ENCODE results near the gene RNF130. TPM values are rescaled to one million over a fixed set of nuclear protein-coding genes. Genes with fewer than 3 reads are reported as not detected.

RNF130 gene
- total RNA-seq, 1 donor from 2014 or later = 183 TPM

- Mint-ChIP-seq H3K9me3 (no peaks in the 10 kb centered on the region), H3K36me3 (peaks cover 49% of the 10 kb centered on the region), H3K27ac (no peak overlapping the region)
Observed at GRCh38 chr5:180012316-180012715, 59.2 kb downstream of the RNF130 start.

GRCh38 chr5:180010636-180011035 lies 60.9 kb downstream of the RNF130 start:
- peaks cover 40% of the 10 kb centered on the region for H3F3A ChIP-seq (ENCODE audit: low read depth)
- Mint-ChIP-seq H3K27me3 (ENCODE audit: insufficient read depth, low read depth) (peaks cover 2% of the 10 kb centered on the region), H3K27ac (no peak overlapping the region), H3K9me3 (no peaks in the 10 kb centered on the region), H3K4me3 (no peak overlapping the region), H3K4me1 (peaks cover 10% of the 10 kb centered on the region), H3K36me3 (peaks cover 34% of the 10 kb centered on the region)
- no peak overlapping the region for H3K27ac ChIP-seq
- peaks cover 92% of the 10 kb centered on the region for H3K79me2 ChIP-seq (ENCODE audit: low read depth)
- TF ChIP-seq EZH2phosphoT487 (IDR thresholded peaks at IDR 0.05) = no peak
- no peak for TF ChIP-seq EZH2 (IDR thresholded peaks at IDR 0.05)
- no peak for TF ChIP-seq CTCF (IDR thresholded peaks at IDR 0.05)
- H3K9me3 ChIP-seq (ENCODE audit: low read depth) = no peaks in the 10 kb centered on the region
- no peak overlapping the region for H3K4me2 ChIP-seq
- H3K4me3 ChIP-seq = no peak overlapping the region
- H3K27me3 ChIP-seq = no peaks in the 10 kb centered on the region
- no peak overlapping the region for H3K9ac ChIP-seq
- no peak overlapping the region for H2AFZ ChIP-seq (replicated peaks)
- peaks cover 81% of the 10 kb centered on the region for H4K20me1 ChIP-seq (ENCODE audit: low read depth)
- no peak for DNase-seq (ENCODE audit: low spot score)
- peaks cover 19% of the 10 kb centered on the region for H3K36me3 ChIP-seq
- H3K4me1 ChIP-seq = peaks cover 35% of the 10 kb centered on the region

More at GRCh38 chr5:180012316-180012715, 59.2 kb downstream of the RNF130 start:
- Mint-ChIP-seq H3K4me3 (no peak overlapping the region), H3K4me1 (peaks cover 13% of the 10 kb centered on the region), H3K27me3 (ENCODE audit: insufficient read depth, low read depth) (peaks cover 2% of the 10 kb centered on the region)
- Histone ChIP-seq H3K27ac (no peak overlapping the region), H3K4me3 (no peak overlapping the region), H3K4me1 (peaks cover 21% of the 10 kb centered on the region), H3K79me2 (ENCODE audit: low read depth) (peaks cover 92% of the 10 kb centered on the region), H3K27me3 (no peaks in the 10 kb centered on the region), H3K9ac (no peak overlapping the region), H3K4me2 (no peak overlapping the region), H3K36me3 (peaks cover 13% of the 10 kb centered on the region), H4K20me1 (ENCODE audit: low read depth) (peaks cover 77% of the 10 kb centered on the region), H2AFZ (replicated peaks) (no peak overlapping the region), H3F3A (ENCODE audit: low read depth) (peaks cover 36% of the 10 kb centered on the region), H3K9me3 (ENCODE audit: low read depth) (no peaks in the 10 kb centered on the region)
- no peak for DNase-seq (ENCODE audit: low spot score)
- TF ChIP-seq EZH2phosphoT487 (IDR thresholded peaks at IDR 0.05) (no peak), EZH2 (IDR thresholded peaks at IDR 0.05) (no peak)

- H3K27me3 Mint-ChIP-seq (ENCODE audit: insufficient read depth, low read depth) = peaks cover 2% of the 10 kb centered on the region
- H3K27ac Mint-ChIP-seq = no peak overlapping the region
- peaks cover 39% of the 10 kb centered on the region for H3K36me3 Mint-ChIP-seq
- Histone ChIP-seq H3K4me1 (peaks cover 35% of the 10 kb centered on the region), H2AFZ (replicated peaks) (no peak overlapping the region), H3K79me2 (ENCODE audit: low read depth) (peaks cover 92% of the 10 kb centered on the region), H3K27me3 (no peaks in the 10 kb centered on the region), H3K9me3 (ENCODE audit: low read depth) (no peaks in the 10 kb centered on the region), H3K4me3 (no peak overlapping the region), H3K9ac (no peak overlapping the region), H3K4me2 (no peak overlapping the region), H3K27ac (peak overlapping the region; percentile 49), H3K36me3 (peaks cover 19% of the 10 kb centered on the region), H3F3A (ENCODE audit: low read depth) (peaks cover 40% of the 10 kb centered on the region), H4K20me1 (ENCODE audit: low read depth) (peaks cover 74% of the 10 kb centered on the region)
- H3K4me3 Mint-ChIP-seq = no peak overlapping the region
- no peak for TF ChIP-seq CTCF (IDR thresholded peaks at IDR 0.05)
- TF ChIP-seq EZH2 (IDR thresholded peaks at IDR 0.05) = no peak
- no peak for TF ChIP-seq EZH2phosphoT487 (IDR thresholded peaks at IDR 0.05)
- peaks cover 10% of the 10 kb centered on the region for H3K4me1 Mint-ChIP-seq
- DNase-seq (ENCODE audit: low spot score) = no peak
- peaks cover 7% of the 10 kb centered on the region for H3K9me3 Mint-ChIP-seq
Observed at GRCh38 chr5:180009581-180009980, 62.0 kb downstream of the RNF130 start.

- Histone ChIP-seq H3K79me2 (ENCODE audit: low read depth) (peaks cover 91% of the 10 kb centered on the region), H3K27me3 (no peaks in the 10 kb centered on the region), H3K9me3 (ENCODE audit: low read depth) (no peaks in the 10 kb centered on the region), H3K4me2 (peak overlapping the region; percentile 60), H3F3A (ENCODE audit: low read depth) (peaks cover 40% of the 10 kb centered on the region), H3K36me3 (peaks cover 18% of the 10 kb centered on the region), H3K9ac (no peak overlapping the region), H3K4me1 (peaks cover 35% of the 10 kb centered on the region), H3K4me3 (no peak overlapping the region), H2AFZ (replicated peaks) (no peak overlapping the region), H4K20me1 (ENCODE audit: low read depth) (peaks cover 62% of the 10 kb centered on the region), H3K27ac (peak overlapping the region; percentile 83)
- no peak for DNase-seq (ENCODE audit: low spot score)
- TF ChIP-seq EZH2 (IDR thresholded peaks at IDR 0.05) = no peak
- no peak for TF ChIP-seq EZH2phosphoT487 (IDR thresholded peaks at IDR 0.05)
- no peak for TF ChIP-seq CTCF (IDR thresholded peaks at IDR 0.05)
- H3K4me3 Mint-ChIP-seq = no peak overlapping the region
- H3K9me3 Mint-ChIP-seq = peaks cover 7% of the 10 kb centered on the region
- H3K27me3 Mint-ChIP-seq (ENCODE audit: insufficient read depth, low read depth) = peaks cover 2% of the 10 kb centered on the region
- peaks cover 46% of the 10 kb centered on the region for H3K36me3 Mint-ChIP-seq
- peak overlapping the region; percentile 38 for H3K27ac Mint-ChIP-seq
- H3K4me1 Mint-ChIP-seq = peaks cover 10% of the 10 kb centered on the region
Observed at GRCh38 chr5:180008433-180008832, 63.1 kb downstream of the RNF130 start.
